Measurements from ENCODE around the gene SH3RF3.
A peak's percentile ranks its signal among the peaks of the same experiment; 100 is the strongest.

The SH3RF3 gene

GRCh38 chr2:109340381-109340780 lies 211.4 kb downstream of the SH3RF3 start:
- DNase-seq (ENCODE audit: low read depth), result no peak

- DNase-seq (ENCODE audit: low read depth), result no peak
Measured at GRCh38 chr2:109341355-109342255, 212.6 kb downstream of the SH3RF3 start.

- DNase-seq (ENCODE audit: low read depth), result no peak
Measured at GRCh38 chr2:109342256-109342850, 213.3 kb downstream of the SH3RF3 start.

- no peak for DNase-seq (ENCODE audit: low read depth)
Measured at GRCh38 chr2:109342930-109343329, 213.9 kb downstream of the SH3RF3 start.

GRCh38 chr2:109343460-109343859 lies 214.5 kb downstream of the SH3RF3 start:
- DNase-seq (ENCODE audit: low read depth), result no peak

- DNase-seq (ENCODE audit: low read depth), result no peak
Measured at GRCh38 chr2:109344270-109344805, 215.3 kb downstream of the SH3RF3 start.

GRCh38 chr2:109345091-109345490 lies 216.1 kb downstream of the SH3RF3 start:
- no peak for DNase-seq (ENCODE audit: low read depth)

- no peak for DNase-seq (ENCODE audit: low read depth)
Measured at GRCh38 chr2:109345653-109346480, 216.9 kb downstream of the SH3RF3 start.

GRCh38 chr2:109346601-109347228 lies 217.7 kb downstream of the SH3RF3 start:
- DNase-seq (ENCODE audit: low read depth), result no peak

GRCh38 chr2:109347626-109348025 lies 218.6 kb downstream of the SH3RF3 start:
- DNase-seq (ENCODE audit: low read depth), result no peak

- no peak for DNase-seq (ENCODE audit: low read depth)
Measured at GRCh38 chr2:109348190-109348589, 219.2 kb downstream of the SH3RF3 start.

- peak; percentile 23 for DNase-seq (ENCODE audit: low read depth)
Measured at GRCh38 chr2:109348671-109349502, 219.9 kb downstream of the SH3RF3 start.

GRCh38 chr2:109349503-109350465 lies 220.8 kb downstream of the SH3RF3 start:
- DNase-seq (ENCODE audit: low read depth), result no peak

GRCh38 chr2:109350526-109350925 lies 221.5 kb downstream of the SH3RF3 start:
- no peak for DNase-seq (ENCODE audit: low read depth)

GRCh38 chr2:109351164-109351756 lies 222.3 kb downstream of the SH3RF3 start:
- no peak for DNase-seq (ENCODE audit: low read depth)

- no peak for DNase-seq (ENCODE audit: low read depth)
Measured at GRCh38 chr2:109352056-109352897, 223.3 kb downstream of the SH3RF3 start.

- DNase-seq (ENCODE audit: low read depth), result no peak
Measured at GRCh38 chr2:109352898-109353689, 224.1 kb downstream of the SH3RF3 start.
